ENCODE measurements around the gene PPP4R2. TPM values are rescaled to one million over a fixed set of nuclear protein-coding genes. Genes with fewer than 3 reads are reported as not detected.

PPP4R2 gene
- total RNA-seq, 1 experiment from 2014 or later = 63.2 TPM

- no peaks in the 10 kb centered on the region for H3K36me3 ChIP-seq (ENCODE audit: low read depth)
- no peak overlapping the region for H3K4me2 ChIP-seq
- H3K27ac ChIP-seq = no peak overlapping the region
- no peak for DNase-seq
- H2AFZ ChIP-seq = no peak overlapping the region
- no peaks in the 10 kb centered on the region for H3K79me2 ChIP-seq (ENCODE audit: low read depth)
- CTCF ChIA-PET = no interaction called here
- H3K27me3 ChIP-seq (ENCODE audit: insufficient read depth, low read depth) = no peaks in the 10 kb centered on the region
- POLR2A ChIA-PET (ENCODE audit: unreplicated experiment) = no interaction called here
- peaks cover 3% of the 10 kb centered on the region; the same call in 1 of the 2 replicates for H4K20me1 ChIP-seq (ENCODE audit: insufficient read depth)
- no peaks in the 10 kb centered on the region for H3K9me3 ChIP-seq (ENCODE audit: insufficient read depth, low read depth)
- BruUV-seq (replicated peaks) = no TSS peak
- no peaks in the 10 kb centered on the region for H3K4me1 ChIP-seq (replicated peaks; ENCODE audit: insufficient read depth)
- no peaks in the 10 kb centered on the region for H3F3A ChIP-seq (ENCODE audit: insufficient read depth, low read depth)
- TF ChIP-seq EZH2 (IDR thresholded peaks at IDR 0.05; ENCODE audit: low read depth) (no peak), CTCF (conservative IDR thresholded peaks at IDR 0.05) (no peak)
- intact Hi-C loops (cut with micrococcal nuclease; ENCODE audit: unreplicated experiment) = no loop called here
- H3K4me3 ChIP-seq = no peak overlapping the region
- H3K9me2 ChIP-seq (ENCODE audit: insufficient read depth) = no peaks in the 10 kb centered on the region
Measured at GRCh38 chr3:73074781-73075180, 78.2 kb downstream of the PPP4R2 start.

DNA sequence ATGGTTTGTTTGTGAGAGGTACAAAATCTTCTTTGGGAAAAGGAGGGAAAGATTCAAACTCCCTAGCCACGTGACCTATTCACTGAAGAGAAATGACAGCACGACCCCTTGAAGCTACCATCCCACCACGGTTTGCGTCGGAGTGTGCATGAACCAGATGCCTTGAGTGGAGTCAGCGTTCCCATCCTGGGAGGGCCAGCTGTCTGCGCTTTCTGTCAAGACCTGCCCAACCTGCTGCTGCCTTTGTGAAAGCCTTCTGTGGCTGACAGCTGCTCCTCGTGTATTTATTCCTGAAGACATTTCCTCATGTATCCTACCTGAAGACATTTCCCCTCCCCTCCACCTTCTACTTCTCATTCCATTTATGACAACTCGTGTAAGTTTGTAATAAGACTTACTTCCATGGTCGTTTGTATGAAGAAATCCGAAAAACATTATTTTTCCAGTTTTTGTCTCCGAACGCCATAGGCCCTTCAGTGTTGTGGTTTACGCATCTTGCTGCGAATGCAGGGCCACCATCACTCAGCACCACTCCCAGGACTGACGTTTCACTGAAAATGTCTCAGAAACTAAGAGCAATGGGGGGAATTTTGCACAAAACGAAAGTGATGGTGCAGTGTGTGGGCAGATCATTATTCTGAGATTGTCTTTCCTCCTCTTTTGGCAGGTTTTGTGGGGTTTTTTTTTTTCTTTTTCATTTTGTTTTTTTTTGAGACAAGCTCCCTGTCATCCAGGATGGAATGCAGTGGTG lies 83.8 kb downstream of the PPP4R2 start:
- intact Hi-C loops (cut with micrococcal nuclease; ENCODE audit: unreplicated experiment) = loop anchor here (10.0 kb wide), 1 partner anchor 256 kb away; no protein-coding TSS in a partner anchor
- no peak overlapping the region for H3K4me2 ChIP-seq
- ChIA-PET POLR2A (ENCODE audit: unreplicated experiment) (no interaction called here), CTCF (interaction anchor here (0.6 kb wide), 1 partner anchor 1170 kb away, joined by 7 read pairs; no protein-coding TSS in a partner anchor)
- H3K27ac ChIP-seq = no peak overlapping the region
- TF ChIP-seq CTCF (conservative IDR thresholded peaks at IDR 0.05) (no peak), EZH2 (IDR thresholded peaks at IDR 0.05; ENCODE audit: low read depth) (no peak)
- no peaks in the 10 kb centered on the region for H3K4me1 ChIP-seq (replicated peaks; ENCODE audit: insufficient read depth)
- no peak overlapping the region for H3K4me3 ChIP-seq
- DNase-seq = no peak
- H3F3A ChIP-seq (ENCODE audit: insufficient read depth, low read depth) = no peaks in the 10 kb centered on the region
- BruUV-seq (replicated peaks) = no TSS peak
- no peak overlapping the region for H2AFZ ChIP-seq
- H3K9me2 ChIP-seq (ENCODE audit: insufficient read depth) = no peaks in the 10 kb centered on the region
- H3K9me3 ChIP-seq (ENCODE audit: insufficient read depth, low read depth) = no peaks in the 10 kb centered on the region
- H3K36me3 ChIP-seq (ENCODE audit: low read depth) = no peaks in the 10 kb centered on the region
- H4K20me1 ChIP-seq (ENCODE audit: insufficient read depth) = no peaks in the 10 kb centered on the region
- no peaks in the 10 kb centered on the region for H3K27me3 ChIP-seq (ENCODE audit: insufficient read depth, low read depth)
- H3K79me2 ChIP-seq (ENCODE audit: low read depth) = no peaks in the 10 kb centered on the region

DNA sequence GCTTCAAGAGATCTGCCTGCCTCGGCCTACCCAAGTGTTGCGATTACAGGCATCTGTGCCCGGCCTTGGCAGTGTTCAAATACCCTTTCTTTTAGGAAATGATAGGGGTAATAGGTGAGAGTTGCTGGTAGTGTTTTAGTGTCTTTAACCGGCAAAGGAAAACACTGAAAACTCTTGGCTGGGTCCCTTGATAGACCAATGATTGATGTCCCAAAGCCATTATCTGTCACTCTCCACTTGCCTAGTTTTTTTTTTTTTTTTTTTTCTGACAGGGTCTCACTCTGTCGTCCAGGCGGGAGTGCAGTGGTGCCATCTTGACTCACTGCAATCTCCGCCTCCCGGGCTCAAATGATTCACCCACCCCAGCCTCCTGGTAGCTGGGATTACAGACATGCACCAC lies 84.5 kb downstream of the PPP4R2 start:
- no peak for TF ChIP-seq CTCF (conservative IDR thresholded peaks at IDR 0.05)
- TF ChIP-seq EZH2 (IDR thresholded peaks at IDR 0.05; ENCODE audit: low read depth) = no peak
- Histone ChIP-seq H3K4me2 (no peak overlapping the region), H3K36me3 (ENCODE audit: low read depth) (no peaks in the 10 kb centered on the region), H2AFZ (no peak overlapping the region), H3K27me3 (ENCODE audit: insufficient read depth, low read depth) (no peaks in the 10 kb centered on the region), H3K4me1 (replicated peaks; ENCODE audit: insufficient read depth) (no peaks in the 10 kb centered on the region), H3K9me3 (ENCODE audit: insufficient read depth, low read depth) (no peaks in the 10 kb centered on the region), H3F3A (ENCODE audit: insufficient read depth, low read depth) (no peaks in the 10 kb centered on the region), H3K4me3 (no peak overlapping the region), H3K27ac (no peak overlapping the region), H3K9me2 (ENCODE audit: insufficient read depth) (no peaks in the 10 kb centered on the region), H4K20me1 (ENCODE audit: insufficient read depth) (no peaks in the 10 kb centered on the region), H3K79me2 (ENCODE audit: low read depth) (no peaks in the 10 kb centered on the region)
- no peak for DNase-seq
- intact Hi-C loops (cut with micrococcal nuclease; ENCODE audit: unreplicated experiment) = loop anchor here (10.0 kb wide), 1 partner anchor 256 kb away; no protein-coding TSS in a partner anchor
- POLR2A ChIA-PET (ENCODE audit: unreplicated experiment) = no interaction called here
- BruUV-seq (replicated peaks) = no TSS peak
- CTCF ChIA-PET = interaction anchor here (0.6 kb wide), 1 partner anchor 1171 kb away, joined by 7 read pairs; no protein-coding TSS in a partner anchor
